T1000 (cell line): ENCODE data around the gene PIAS1.
"Not testable (repeated sequence)": the region's sequence is repeated elsewhere in the genome, so short reads cannot be mapped to it uniquely, and the experiment has no call there.

Experiments used
- DNase-seq: peaks from one replicate; lab custom pipeline; 2025; ENCODE audit warnings: mixed read lengths; lab: John Stamatoyannopoulos, UW

Gene PIAS1

GRCh38 chr15:68114840-68115239 is 60.7 kb downstream of the PIAS1 start:
- DNase-seq, result no peak

GRCh38 chr15:68124700-68125099 is 70.6 kb downstream of the PIAS1 start:
- no peak for DNase-seq

- DNase-seq, result no peak
Measured at GRCh38 chr15:68126396-68126795, 72.3 kb downstream of the PIAS1 start.

GRCh38 chr15:68129072-68129471 is 75.0 kb downstream of the PIAS1 start:
- DNase-seq, result no peak

GRCh38 chr15:68130851-68131250 is 76.7 kb downstream of the PIAS1 start:
- DNase-seq, result no peak

DNA sequence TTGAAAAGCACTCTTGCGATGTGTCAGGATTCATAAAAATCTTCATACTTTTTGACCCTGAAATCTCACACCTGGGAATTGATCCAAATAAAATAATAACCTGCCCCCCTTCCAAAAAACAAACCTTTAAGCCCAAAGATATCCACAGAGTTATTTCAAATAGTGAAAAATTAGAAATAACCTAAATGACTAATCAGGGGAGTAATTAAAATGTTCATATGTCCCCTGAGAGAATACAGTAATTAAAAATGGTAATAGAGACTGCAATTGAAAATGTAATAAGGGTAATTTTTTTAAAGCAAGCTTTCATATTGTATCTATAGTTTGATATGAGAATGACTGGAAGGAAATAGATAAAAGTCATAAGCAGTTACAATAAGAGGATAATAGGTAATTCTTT is 83.0 kb downstream of the PIAS1 start:
- no peak for DNase-seq

- no peak for DNase-seq
Measured at GRCh38 chr15:68143129-68143528, 89.0 kb downstream of the PIAS1 start.

DNA sequence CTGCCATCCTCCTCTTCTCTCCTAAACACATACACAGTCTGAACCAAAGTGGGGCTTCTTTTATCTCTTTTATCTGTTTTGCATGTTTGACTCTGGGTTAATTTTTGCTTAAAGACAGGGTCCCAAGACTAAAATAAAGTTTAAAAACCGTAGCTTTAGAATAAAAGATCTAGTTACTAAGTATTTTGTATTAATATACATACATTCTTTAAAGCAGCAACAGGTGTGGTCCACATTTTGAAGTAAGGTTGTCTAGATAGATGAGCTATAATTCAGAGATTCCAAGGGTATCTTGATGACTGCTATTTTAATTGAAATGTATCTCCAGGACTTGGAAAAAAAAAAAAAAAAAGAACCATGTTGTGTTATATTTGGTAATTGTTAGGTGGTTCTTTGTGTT is 89.7 kb downstream of the PIAS1 start:
- no peak for DNase-seq

- DNase-seq, result no peak
Measured at GRCh38 chr15:68145706-68146105, 91.6 kb downstream of the PIAS1 start.

DNA sequence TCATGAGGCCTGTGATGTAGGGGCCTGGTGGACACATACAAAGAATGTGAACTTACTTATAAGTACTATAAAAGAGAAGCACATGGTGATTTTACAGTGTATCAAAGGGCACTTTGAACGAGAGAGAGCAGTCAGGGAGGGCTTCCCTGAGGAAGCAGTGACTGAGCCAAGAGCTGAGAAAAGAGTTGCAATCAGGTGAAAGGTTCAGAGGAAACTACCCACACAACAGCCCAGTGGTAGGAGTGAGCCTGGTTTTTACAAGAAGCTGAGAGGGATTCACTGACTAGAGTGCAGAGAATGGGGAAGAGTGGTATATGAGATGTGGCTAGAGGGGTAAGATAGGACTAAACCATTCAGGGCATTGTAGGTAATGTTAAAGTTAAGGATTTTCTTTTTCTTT is 93.9 kb downstream of the PIAS1 start:
- no peak for DNase-seq

GRCh38 chr15:68149059-68149458 is 94.9 kb downstream of the PIAS1 start:
- DNase-seq, result no peak

- DNase-seq, result no peak
Measured at GRCh38 chr15:68150187-68150586, 96.1 kb downstream of the PIAS1 start.

GRCh38 chr15:68151277-68151676 is 97.2 kb downstream of the PIAS1 start:
- no peak for DNase-seq

DNA sequence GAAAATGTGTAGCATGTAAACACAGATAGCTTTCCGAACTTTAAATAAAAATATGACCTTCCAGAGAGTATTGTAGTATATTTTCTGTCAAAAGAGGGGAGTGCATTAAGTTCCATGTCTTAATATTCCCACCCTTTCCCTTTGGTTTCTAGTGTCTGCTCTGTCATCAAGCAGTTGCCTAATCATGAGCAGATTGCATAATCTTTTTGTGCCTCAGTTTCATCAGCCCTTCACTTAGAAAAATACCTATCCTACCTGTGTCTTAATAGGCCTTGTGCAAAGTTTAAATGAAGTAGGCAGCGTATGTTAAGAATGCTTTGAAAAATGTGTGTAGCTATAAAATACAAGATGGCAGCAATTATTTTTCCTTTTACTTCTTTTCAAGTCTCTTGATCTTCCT is 98.2 kb downstream of the PIAS1 start:
- DNase-seq, result no peak

DNA sequence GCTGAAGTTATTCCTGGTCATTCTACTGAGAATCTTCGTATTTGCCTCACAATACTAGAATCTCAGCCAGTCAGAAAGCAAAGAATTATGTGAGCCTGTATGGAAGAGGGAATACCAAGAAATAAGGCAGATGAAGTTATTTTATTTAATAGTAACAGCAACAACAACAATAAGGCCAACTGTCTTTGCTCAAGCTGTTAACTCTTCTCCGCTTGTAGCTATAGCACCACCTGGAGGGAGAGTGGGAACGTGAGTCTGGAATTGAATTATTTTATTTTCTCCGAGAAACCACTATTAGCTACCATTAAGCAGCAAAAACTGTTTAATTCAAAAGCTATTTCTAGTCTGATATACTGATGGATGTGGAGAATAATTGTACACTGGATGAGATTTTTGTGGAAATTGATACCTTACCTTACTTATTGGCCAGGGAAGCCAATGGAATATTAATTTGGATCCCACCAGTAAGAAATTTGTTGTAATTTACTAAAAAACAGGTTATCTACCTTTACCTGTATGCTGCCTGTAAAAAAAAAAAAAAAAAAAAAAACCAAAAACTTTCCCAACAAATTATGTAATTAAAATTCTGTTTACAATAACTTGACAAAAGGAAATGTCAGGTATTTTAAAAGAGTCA is 100.9 kb downstream of the PIAS1 start:
- DNase-seq, result no peak

GRCh38 chr15:68157074-68157473 is 103.0 kb downstream of the PIAS1 start:
- no peak for DNase-seq

DNA sequence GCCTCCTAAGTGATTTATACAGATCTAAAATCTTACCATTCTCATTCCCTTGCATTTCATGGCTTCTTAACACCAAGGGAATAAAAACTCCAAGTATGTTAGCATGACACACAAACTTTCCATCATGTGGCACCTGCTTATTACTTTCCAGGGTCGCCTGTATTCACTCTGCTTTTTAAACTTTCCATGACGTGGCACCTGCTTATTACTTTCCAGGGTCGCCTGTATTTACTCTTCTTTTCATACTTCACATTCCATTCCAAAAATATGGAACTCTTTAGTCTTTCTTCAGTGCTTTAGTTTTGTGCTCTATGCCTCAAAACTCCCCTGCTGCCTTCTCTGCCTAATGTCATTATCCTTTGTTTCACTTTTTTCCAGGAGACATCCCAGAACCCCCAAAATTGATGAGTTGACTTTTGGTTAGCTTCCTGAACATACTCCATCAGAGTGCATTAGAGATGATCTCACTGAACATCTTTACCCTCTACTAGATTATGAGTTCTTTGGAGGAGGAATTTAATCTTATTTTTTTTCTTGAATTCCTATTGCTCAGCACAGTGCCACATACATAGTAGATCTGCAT is 104.0 kb downstream of the PIAS1 start:
- DNase-seq, result no peak

- no peak for DNase-seq
Measured at GRCh38 chr15:68163191-68163590, 109.1 kb downstream of the PIAS1 start.

GRCh38 chr15:68166847-68167246 is 112.7 kb downstream of the PIAS1 start:
- DNase-seq, result no peak

- DNase-seq, result not testable (repeated sequence)
Measured at GRCh38 chr15:68172037-68172436, 117.9 kb downstream of the PIAS1 start.

DNA sequence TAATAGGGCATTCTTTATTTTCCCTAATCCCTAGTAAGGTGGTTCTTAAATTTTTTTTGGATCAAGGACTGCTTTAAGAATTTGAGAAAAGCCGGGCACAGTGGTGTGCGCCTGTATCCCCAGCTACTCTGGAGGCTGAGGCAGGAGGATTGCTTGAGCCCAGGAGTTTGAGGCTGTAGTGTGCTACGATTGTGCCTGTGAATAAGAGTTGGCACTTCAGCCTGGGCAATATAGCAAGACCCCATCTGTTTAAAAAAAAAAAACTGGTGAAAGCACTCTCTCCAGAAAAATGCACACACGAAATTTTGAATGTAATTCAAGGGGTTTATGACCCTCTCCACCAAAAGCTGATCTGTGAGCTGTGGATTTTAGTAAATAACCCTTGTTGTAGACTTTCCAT is 119.0 kb downstream of the PIAS1 start:
- no peak for DNase-seq

GRCh38 chr15:68175526-68175925 is 121.4 kb downstream of the PIAS1 start:
- no peak for DNase-seq

- DNase-seq, result no peak
Measured at GRCh38 chr15:68176601-68177000, 122.5 kb downstream of the PIAS1 start.

- DNase-seq, result no peak
Measured at GRCh38 chr15:68177742-68178141, 123.6 kb downstream of the PIAS1 start.
